Retina (tissue), 1 donor: ENCODE data around the gene NAA80.
"Not testable (repeated sequence)": the region's sequence is repeated elsewhere in the genome, so short reads cannot be mapped to it uniquely, and the experiment has no call there.

ENCODE experiments used
- DNase-seq: peaks from one replicate; pipeline ENCODE4 v3.0.0-alpha.2; 2016

NAA80 gene

DNA sequence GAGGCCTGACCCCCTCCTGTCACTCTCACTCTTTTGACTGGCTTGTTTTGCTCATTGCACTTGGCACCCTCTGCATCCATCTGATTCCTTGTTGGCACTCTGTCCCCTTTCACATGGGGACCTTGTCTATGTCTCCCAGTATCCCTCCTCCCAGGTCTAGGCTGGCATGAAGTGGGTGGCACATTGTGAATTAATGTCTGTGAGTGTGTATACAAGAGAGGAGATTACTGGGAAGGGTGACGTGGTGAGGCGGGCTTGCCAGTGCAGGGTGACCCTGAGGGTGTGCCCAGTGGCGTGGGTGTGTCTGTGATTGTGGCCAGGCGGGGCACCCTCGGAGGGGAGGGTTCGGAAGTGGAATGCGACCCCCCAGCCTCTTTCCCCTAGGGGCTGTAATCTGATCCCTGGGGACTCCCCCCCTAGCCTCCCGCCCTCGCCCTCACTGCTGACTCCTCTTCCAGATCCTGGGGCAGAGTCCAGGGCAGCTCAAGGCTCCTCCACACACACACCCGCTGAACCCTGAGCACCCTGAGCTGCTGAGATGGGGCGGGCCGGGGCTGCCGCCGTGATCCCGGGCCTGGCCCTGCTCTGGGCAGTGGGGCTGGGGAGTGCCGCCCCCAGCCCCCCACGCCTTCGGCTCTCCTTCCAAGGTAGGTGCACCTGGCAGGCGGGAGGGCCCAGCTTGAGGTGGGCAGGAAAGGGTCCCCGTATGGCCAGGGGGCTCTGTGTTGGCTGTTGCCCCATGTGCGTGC lies 30.3 kb downstream of the NAA80 start, which contains the start of gene SEMA3B:
TSS of gene SEMA3B (plus strand) at position 445 of the 749 bp plus-strand sequence. CDS start at position 539, 94 bp downstream.
- no peak for DNase-seq

- no peak for DNase-seq
These were observed 30.9 kb downstream of the NAA80 start for GRCh38 chr3:50268276-50268675.

- peak; percentile 59 for DNase-seq
These were observed 31.8 kb downstream of the NAA80 start for GRCh38 chr3:50267280-50267913.

DNA sequence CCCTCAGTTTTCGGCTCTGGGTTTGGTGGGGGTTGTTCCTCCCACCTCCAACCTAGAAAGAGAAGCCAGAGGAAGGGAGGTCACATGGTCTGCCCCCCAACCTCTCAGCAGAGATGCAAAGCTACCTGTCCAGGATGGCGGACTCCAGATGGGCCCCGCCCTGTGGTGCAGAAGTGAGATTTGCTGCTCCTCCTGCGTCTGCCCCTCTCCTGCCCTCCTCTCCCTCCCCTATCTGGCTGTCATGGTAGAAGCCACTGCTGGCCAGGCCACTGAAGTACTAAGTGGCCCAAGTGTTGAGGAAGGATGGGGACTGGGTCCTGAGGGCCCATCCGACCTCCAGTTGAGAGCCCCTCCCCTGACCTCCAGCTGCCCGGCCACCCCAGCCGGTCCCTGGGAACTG lies 32.4 kb downstream of the NAA80 start:
- DNase-seq = no peak

DNA sequence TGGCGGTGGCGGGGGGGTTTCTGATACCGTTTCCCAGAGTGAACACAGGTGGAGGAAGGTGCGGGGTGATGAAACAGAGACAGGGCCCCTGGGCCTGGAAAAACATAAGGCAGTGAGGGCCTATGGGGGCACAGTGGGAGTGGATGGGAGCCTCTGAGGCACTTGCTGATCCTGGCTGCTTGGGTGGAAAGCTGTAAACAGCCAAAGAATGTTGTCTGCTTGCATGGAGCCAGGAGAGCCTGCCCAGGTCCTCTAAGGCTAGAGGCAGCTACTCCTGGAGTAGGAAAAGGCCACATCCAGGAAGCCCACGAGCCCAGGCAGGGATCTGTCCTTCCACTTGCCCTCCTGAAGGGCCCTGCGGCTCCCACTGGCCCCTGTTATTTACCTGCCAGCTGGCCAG lies 33.2 kb downstream of the NAA80 start:
- DNase-seq = no peak

DNA sequence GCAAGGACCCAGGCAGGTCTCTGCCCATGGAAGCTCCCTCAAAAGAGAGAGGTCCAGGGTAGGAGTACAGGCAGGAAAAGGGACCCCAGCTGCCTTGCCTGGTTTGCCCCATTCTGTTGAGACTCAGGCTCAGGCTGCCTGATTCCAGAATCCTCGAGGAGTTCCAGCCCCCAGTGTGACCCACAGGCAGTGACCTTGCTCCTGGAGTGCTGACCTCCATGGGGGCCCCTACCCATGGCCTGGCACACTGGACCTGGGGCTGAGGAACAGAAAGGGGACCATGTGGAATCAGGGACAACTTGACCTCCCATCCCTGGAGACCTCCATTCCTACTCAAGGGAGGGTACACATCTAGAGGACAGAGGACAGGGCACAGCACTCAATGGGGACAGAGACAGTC lies 33.6 kb downstream of the NAA80 start:
- no peak for DNase-seq

- DNase-seq = no peak
These were observed 34.2 kb downstream of the NAA80 start for GRCh38 chr3:50264964-50265485.

GRCh38 chr3:50264383-50264963 lies 34.7 kb downstream of the NAA80 start:
- DNase-seq = peak; percentile 87

- no peak for DNase-seq
These were observed 35.5 kb downstream of the NAA80 start for GRCh38 chr3:50263478-50264382.

DNA sequence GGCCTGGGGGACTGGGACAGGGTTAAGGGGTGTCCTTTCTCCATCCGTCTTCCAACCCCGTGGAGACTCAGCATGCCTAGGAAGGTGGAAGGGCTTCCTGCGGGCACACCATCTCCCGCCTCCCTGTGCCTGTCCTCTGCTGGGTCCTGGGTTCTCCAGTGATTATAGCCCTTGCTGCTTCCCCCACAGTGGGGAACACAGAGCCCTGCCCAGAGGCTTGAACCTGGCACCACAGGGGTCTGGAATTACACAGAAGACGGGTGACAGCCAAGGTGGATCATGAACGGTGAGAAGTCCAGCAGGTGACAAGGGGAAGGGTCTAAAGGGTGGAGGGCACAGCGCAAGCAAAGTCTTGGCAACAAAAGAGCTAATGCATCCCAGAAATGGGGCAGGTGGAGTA lies 36.4 kb downstream of the NAA80 start:
- DNase-seq = no peak

DNA sequence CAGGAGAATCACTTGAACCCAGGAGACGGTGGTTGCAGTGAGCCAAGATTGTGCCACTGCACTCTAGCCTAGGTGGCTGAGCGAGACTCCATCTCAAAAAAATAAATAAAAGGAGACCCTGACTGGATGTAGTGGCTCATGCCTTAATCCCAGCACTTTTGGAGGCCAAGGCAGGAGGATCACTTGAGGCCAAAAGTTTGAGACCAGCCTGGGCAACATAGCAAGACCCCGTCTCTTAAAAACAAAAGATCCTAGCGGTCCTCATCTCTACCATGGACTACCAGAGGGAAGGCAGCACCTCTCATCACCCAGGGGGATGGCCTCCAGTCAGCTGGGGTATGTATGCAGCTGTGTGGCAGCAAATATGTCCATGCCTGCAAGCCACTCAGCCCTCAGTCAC lies 37.0 kb downstream of the NAA80 start:
- DNase-seq = not testable (repeated sequence)

DNA sequence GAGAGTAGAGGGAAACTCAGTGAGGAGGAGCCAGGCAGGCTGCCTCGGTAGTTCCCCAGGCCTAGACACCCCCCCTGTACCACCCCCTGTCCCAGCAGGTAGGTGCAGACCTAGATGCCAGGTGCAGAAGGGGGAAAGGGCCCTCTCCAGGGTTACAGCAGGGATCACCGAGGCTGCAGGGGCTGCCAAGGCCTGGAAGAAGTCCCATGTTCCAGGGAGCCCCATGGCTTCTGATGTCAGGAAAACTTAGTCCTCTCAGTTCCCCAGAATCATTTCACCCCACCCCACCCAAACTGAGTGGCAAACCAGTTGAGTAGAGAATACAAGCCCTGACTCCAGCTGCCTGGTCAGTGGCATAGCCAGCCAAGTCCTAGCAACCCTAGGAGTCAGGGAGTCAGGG lies 37.7 kb downstream of the NAA80 start:
- DNase-seq = no peak

DNA sequence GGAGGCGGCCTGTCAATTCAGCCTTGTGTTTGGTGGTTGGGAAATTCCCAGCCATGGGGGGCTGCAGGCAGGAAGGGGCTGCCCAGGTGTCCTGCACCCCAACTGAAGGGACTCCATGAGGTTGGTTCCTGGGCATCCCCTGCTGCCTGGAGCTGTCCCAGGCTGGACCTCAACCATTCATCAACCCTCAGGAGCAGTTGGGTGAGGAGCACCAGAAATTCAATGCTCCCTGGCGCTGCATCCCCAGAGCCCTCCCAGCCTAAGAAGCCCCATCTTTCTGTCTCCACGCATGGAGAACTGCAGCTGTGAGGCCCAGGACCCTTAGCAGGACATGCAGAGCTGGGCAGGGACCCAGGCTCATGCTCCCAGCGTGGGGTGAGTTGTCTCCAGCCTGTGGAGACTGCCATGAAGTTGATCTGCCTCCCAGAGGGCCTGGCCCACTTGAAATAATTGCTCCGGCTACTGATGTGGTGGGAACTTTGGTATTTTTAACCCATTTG lies 38.2 kb downstream of the NAA80 start:
- no peak for DNase-seq

DNA sequence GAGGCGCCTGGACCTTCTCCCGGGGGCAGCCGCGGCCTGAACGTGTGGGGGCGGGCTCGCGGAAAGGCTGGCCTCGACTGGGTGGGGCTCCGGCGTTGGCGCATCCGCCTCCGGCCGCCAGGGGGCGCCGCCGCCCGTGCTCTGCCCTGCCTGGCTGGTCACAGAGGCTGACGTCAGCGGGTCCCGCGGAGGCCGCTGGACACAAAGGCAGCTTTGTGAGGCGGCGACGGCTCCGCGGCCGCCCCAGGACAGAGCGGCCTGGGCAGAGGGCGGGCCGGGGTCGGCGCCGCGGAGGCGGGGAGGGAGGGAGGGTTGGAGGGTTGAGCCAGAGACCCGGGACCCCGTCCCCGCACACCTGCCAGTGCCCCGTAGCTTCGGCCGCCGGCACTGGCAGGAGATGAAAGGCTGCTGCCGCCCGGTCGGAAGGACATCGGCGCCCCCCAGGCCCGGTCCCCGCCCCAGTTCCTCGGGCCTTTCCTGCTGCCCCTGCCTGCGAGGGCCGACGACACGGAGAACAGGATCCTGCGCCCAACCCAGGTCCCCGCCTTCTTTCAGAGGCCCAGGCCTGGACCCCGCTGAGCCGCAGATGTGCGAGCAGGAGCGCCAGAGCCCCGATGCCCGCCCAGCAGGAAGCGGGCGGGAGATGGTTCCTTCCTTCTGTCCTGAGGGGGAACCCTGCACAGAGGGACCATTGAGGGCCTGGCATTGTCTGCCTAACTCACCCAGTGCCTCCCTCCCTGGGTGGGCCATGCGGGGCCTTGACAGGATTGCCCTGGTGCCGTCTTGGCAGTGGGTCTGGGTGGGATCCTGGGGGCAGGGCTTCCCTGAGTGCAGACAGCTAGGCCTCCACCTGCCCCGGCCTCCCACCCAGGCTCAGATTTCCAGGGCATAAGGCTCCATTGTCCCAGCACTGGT lies 38.9 kb downstream of the NAA80 start:
- DNase-seq = peak; percentile 98

DNA sequence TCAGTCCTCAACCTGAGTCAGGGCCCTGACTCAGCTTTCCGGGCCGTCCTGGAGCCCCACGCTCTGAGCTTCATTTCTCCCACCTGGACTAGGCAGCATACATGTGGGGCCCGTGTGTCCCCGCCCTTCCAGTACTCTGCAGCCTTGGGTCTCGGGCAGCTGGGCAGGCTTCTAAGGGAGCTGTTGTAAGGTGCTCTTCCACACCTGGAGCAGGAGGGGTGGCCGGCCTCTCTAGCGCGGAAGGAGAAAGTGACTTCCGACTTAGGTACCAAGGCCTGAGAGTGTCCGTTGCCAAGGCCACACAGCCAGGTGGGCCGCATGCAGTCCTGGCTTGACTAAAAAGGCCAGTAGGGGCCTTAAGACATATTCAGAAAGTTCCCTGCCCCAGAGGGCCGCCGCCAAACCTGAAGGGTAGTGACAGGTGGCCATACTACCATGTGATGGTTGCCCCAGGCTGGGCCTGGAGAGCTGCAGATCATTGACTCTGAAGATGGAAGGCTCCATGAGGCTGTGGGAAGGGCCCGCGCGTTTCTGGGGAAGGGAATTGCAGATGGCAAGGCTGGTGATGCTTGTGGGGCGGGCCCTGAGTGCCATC lies 39.7 kb downstream of the NAA80 start:
- DNase-seq = no peak

DNA sequence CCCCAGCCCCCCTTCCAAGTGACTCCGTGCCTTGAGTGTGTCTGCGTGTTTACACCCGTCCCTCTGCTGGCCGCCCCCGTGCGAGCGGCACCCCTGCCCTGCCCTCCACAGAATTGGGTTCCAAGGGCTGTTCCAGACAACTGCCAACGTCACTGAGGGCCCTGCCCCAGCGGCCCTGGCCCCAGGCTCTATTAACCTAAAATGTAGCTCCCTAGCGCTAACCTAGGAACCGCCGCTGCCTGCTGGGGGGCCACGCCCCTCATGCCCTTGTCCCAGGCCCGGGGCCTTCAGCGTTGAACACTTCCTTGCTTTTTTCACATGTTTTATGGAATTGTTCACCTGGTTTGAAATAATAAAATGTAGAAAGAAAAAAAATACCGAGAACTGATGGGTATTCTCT lies 40.2 kb downstream of the NAA80 start:
- no peak for DNase-seq

DNA sequence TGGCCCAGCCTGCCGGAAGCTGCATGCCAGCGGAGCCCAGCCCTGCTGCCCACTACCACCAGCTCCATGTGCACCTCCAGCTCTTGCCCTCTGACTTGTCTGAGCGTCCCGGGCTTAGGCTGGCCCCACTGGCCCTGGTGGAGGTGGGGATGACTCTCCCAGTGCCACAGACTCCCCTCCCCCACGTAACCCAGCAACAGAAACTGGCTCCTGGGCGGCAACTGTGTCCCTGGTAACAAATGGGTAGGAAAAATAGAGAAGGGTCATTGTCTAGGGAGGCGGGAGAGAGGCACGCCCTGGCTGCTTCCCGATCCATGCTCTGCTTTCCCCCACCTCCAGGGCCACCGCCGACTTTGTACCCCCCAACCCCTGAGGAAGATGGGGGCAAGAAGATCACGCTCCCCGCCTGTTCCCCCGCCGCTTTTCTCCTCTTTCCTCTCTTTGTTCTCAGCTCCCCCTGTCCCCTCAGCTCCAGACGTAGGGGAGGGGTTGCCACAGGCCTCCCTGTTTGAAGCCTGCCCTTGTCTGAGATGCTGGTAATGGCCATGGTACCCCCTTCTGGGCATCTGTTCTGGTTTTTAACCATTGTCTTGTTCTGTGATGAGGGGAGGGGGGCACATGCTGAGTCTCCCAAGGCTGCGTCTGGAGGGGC lies 41.0 kb downstream of the NAA80 start:
- DNase-seq = peak; percentile 73

- DNase-seq = peak; percentile 43
These were observed 42.0 kb downstream of the NAA80 start for GRCh38 chr3:50256978-50257890.

GRCh38 chr3:50255251-50255615 lies 44.0 kb downstream of the NAA80 start:
- DNase-seq = no peak
